ENCODE measurements around the gene PSMD14.

The PSMD14 gene

DNA sequence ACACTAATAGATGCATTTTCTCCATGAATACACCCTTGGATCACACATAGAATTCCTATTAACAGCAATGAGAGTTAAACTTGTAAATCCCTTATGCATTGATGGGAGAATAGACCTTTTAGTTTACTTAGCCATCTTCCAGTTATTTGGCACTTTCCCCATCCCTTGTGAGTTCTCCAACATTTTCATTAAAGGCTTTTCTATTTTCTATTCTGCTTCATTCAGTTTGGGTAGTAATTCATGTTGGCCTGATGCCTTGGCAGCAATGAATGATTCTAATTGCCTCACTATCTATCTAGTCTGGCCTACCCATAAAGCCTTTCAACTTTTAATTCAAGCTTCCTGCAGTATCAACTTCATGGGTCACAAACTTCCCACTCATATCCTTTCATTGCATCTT lies 140.2 kb downstream of the PSMD14 start:
- DNase-seq, result no peak
